SIG-M5 (cell line): ENCODE measurements around the gene KCNN1.
"Not testable (repeated sequence)": the region's sequence is repeated elsewhere in the genome, so short reads cannot be mapped to it uniquely, and the experiment has no call there.

Experiments
- DNase-seq: peaks from one replicate; lab custom pipeline; 2025; lab: John Stamatoyannopoulos, UW

KCNN1 gene

GRCh38 chr19:18027151-18027550 is 60.2 kb downstream of the KCNN1 start:
- DNase-seq: no peak

GRCh38 chr19:18029617-18030338 is 62.9 kb downstream of the KCNN1 start:
- no peak for DNase-seq

GRCh38 chr19:18031401-18031800 is 64.5 kb downstream of the KCNN1 start:
- not testable (repeated sequence) for DNase-seq

GRCh38 chr19:18032102-18032501 is 65.2 kb downstream of the KCNN1 start:
- DNase-seq: not testable (repeated sequence)

GRCh38 chr19:18041054-18041453 is 74.1 kb downstream of the KCNN1 start:
- no peak for DNase-seq

GRCh38 chr19:18043676-18044075 is 76.8 kb downstream of the KCNN1 start:
- DNase-seq: no peak

GRCh38 chr19:18044825-18045304 is 78.0 kb downstream of the KCNN1 start:
- peak; percentile 43 for DNase-seq

GRCh38 chr19:18045307-18046050 is 78.6 kb downstream of the KCNN1 start:
- no peak for DNase-seq

- no peak for DNase-seq
These were observed 79.3 kb downstream of the KCNN1 start for GRCh38 chr19:18046059-18046718.

- DNase-seq: no peak
These were observed 82.5 kb downstream of the KCNN1 start for GRCh38 chr19:18049385-18049784.
